Activated B cell treated with CpG ODN at 0.5 μM for 24 hours (primary cell): Measurements from ENCODE around the gene VCL. TPM values are rescaled to one million over a fixed set of nuclear protein-coding genes. Genes with fewer than 3 reads are reported as not detected.

Experiments
- ATAC-seq: fragments of 200-7000 bp; cut with Tn5 transposase; one replicate; pipeline ENCODE4 v1.10.0; 2021; ENCODE audit warnings: low read depth, mild to moderate bottlenecking, moderate library complexity
- CTCF ChIA-PET: fragments of 350-600 bp; sonication (Branson Sonifier 250); formaldehyde crosslinking; loops from one replicate; lab custom pipeline; 2021; ENCODE audit warnings: antibody characterized with exemption; lab: Charles Lee
- POLR2A ChIA-PET: fragments of 350-600 bp; sonication (Branson Sonifier 250); formaldehyde crosslinking; loops from one replicate; lab custom pipeline; 2021; ENCODE audit warnings: antibody characterized with exemption; lab: Charles Lee
- DNase-seq: peaks from one replicate; pipeline ENCODE4 v3.0.0; 2022
- H3K27ac Mint-ChIP-seq: one replicate; pipeline ENCODE4 v1.8.0; 2020; ENCODE audit warnings: mixed read lengths
- H3K27me3 Mint-ChIP-seq: one replicate; pipeline ENCODE4 v1.8.0; 2021; ENCODE audit warnings: mixed read lengths
- H3K36me3 Mint-ChIP-seq: one replicate; pipeline ENCODE4 v1.8.0; 2021; ENCODE audit warnings: low read depth, mixed read lengths
- H3K4me1 Mint-ChIP-seq: one replicate; pipeline ENCODE4 v1.8.0; 2021; ENCODE audit warnings: mixed read lengths
- H3K4me3 Mint-ChIP-seq: one replicate; pipeline ENCODE4 v1.8.0; 2020; ENCODE audit warnings: mild to moderate bottlenecking, mixed read lengths
- H3K9me3 Mint-ChIP-seq: one replicate; pipeline ENCODE4 v1.8.0; 2020; ENCODE audit warnings: mixed read lengths
- CTCF ChIP-seq: fragments of 200-600 bp; IDR thresholded peaks from one replicate; pipeline ENCODE4 v1.8.0; 2022; ENCODE audit warnings: antibody characterized with exemption, mild to moderate bottlenecking
- intact Hi-C: fragments of 100-400 bp; cut with micrococcal nuclease; formaldehyde crosslinking; loops from one replicate; pipeline ENCODE4 v1.15.1; 2024
- total RNA-seq: library from RNA; stranded (reverse); gene quantifications from 2 replicates; pipeline ENCODE4 v1.2.3, GENCODE V29; 2022

Gene VCL
- total RNA-seq, 1 donor from 2014 or later, result 21.3 TPM

GRCh38 chr10:73954737-73955136, 43.2 kb upstream of the VCL start:
- Mint-ChIP-seq H3K4me3 (no peak overlapping the region), H3K9me3 (no peaks in the 10 kb centered on the region), H3K27me3 (no peaks in the 10 kb centered on the region), H3K27ac (no peak overlapping the region), H3K4me1 (peaks cover 41% of the 10 kb centered on the region), H3K36me3 (no peaks in the 10 kb centered on the region)
- CTCF ChIA-PET, result no interaction called here
- intact Hi-C loops, result loop anchor here (5.0 kb wide), 1 partner anchor 143 kb away; no protein-coding TSS in a partner anchor
- no peak for TF ChIP-seq CTCF
- ATAC-seq (no peak), DNase-seq (no peak)
- POLR2A ChIA-PET, result interaction anchor here (0.6 kb wide), 1 partner anchor 198 kb away, joined by 3 read pairs; no protein-coding TSS in a partner anchor

- no peak for TF ChIP-seq CTCF
- no peak overlapping the region for H3K4me3 Mint-ChIP-seq
- H3K36me3 Mint-ChIP-seq, result no peaks in the 10 kb centered on the region
- ChIA-PET POLR2A (interaction anchor here (0.6 kb wide), 1 partner anchor 22 kb away, joined by 13 read pairs; no protein-coding TSS in a partner anchor), CTCF (interaction anchor here (1.4 to 5.0 kb wide), 5 partner anchors 15 to 127 kb away, joined by 3 to 29 read pairs (median 9); no protein-coding TSS in a partner anchor)
- H3K4me1 Mint-ChIP-seq, result peaks cover 50% of the 10 kb centered on the region
- intact Hi-C loops, result loop anchor here (2.0 to 5.0 kb wide), 2 partner anchors 125 to 142 kb away; no protein-coding TSS in a partner anchor
- ATAC-seq (no peak), DNase-seq (no peak)
- H3K27ac Mint-ChIP-seq, result peak overlapping the region; percentile 59
- H3K27me3 Mint-ChIP-seq, result no peaks in the 10 kb centered on the region
- no peaks in the 10 kb centered on the region for H3K9me3 Mint-ChIP-seq
Observed at GRCh38 chr10:73955719-73956118, 42.2 kb upstream of the VCL start.

GRCh38 chr10:73956476-73957359, 41.2 kb upstream of the VCL start:
- CTCF ChIA-PET, result interaction anchor here (0.7 to 5.0 kb wide), 16 partner anchors 9 to 126 kb away, joined by 3 to 29 read pairs (median 4); partner anchors contain the start of gene VCL
- H3K27me3 Mint-ChIP-seq, result no peaks in the 10 kb centered on the region
- H3K4me3 Mint-ChIP-seq, result peak overlapping the region; percentile 67
- no peaks in the 10 kb centered on the region for H3K9me3 Mint-ChIP-seq
- H3K36me3 Mint-ChIP-seq, result no peaks in the 10 kb centered on the region
- H3K4me1 Mint-ChIP-seq, result peaks cover 55% of the 10 kb centered on the region
- ATAC-seq (peak; percentile 58), DNase-seq (peak; percentile 36)
- peak overlapping the region; percentile 95 for H3K27ac Mint-ChIP-seq
- TF ChIP-seq CTCF, result no peak
- intact Hi-C loops, result loop anchor here (1.0 to 5.0 kb wide), 7 partner anchors 36 to 141 kb away; partner anchors contain the start of gene VCL
- POLR2A ChIA-PET, result interaction anchor here (0.5 to 1.8 kb wide), 10 partner anchors 10 to 220 kb away, joined by 3 to 9 read pairs (median 4); partner anchors contain the start of gene VCL

- CTCF ChIA-PET, result interaction anchor here (0.9 to 5.0 kb wide), 6 partner anchors 8 to 144 kb away, joined by 3 to 29 read pairs (median 6); no protein-coding TSS in a partner anchor
- POLR2A ChIA-PET, result interaction anchor here (0.6 kb wide), 1 partner anchor 334 kb away, joined by 5 read pairs; no protein-coding TSS in a partner anchor
- peak overlapping the region; percentile 95 for H3K27ac Mint-ChIP-seq
- H3K4me1 Mint-ChIP-seq, result peaks cover 52% of the 10 kb centered on the region
- no peak for TF ChIP-seq CTCF
- no peaks in the 10 kb centered on the region for H3K36me3 Mint-ChIP-seq
- DNase-seq, result no peak
- peak overlapping the region; percentile 5 for H3K4me3 Mint-ChIP-seq
- H3K9me3 Mint-ChIP-seq, result no peaks in the 10 kb centered on the region
- no peaks in the 10 kb centered on the region for H3K27me3 Mint-ChIP-seq
- ATAC-seq, result no peak
- intact Hi-C loops, result loop anchor here (5.0 kb wide), 1 partner anchor 138 kb away; no protein-coding TSS in a partner anchor
Observed at GRCh38 chr10:73959484-73960243, 38.3 kb upstream of the VCL start.
